NT2/D1 (cell line): ENCODE data around the gene KANSL1.

Experiments
- SUZ12 ChIP-seq: IDR thresholded peaks from 2 replicates; pipeline ENCODE4 v1.6.1; 2011; ENCODE audit not compliant: insufficient read length, insufficient read depth; ENCODE audit errors: extremely low read depth
- YY1 ChIP-seq: IDR thresholded peaks from 2 replicates; pipeline ENCODE4 v1.6.1; 2011; ENCODE audit not compliant: insufficient read length, insufficient read depth
- ZNF274 ChIP-seq: IDR thresholded peaks from 2 replicates; pipeline ENCODE4 v1.6.1; 2011; ENCODE audit warnings: mild to moderate bottlenecking, low read depth, low read length

- TF ChIP-seq ZNF274 = no peak
- TF ChIP-seq SUZ12 = no peak
- TF ChIP-seq YY1 = no peak
Measured at GRCh38 chr17:46053911-46054534, 139.2 kb downstream of the KANSL1 start.
